Bronchial epithelial cell (primary cell): Measurements from ENCODE around the gene SMIM24. TPM values are rescaled to one million over a fixed set of nuclear protein-coding genes. Genes with fewer than 3 reads are reported as not detected.

ENCODE experiments used
- DNase-seq: peaks from one replicate; pipeline ENCODE4 v3.0.0-alpha.2; 2010; ENCODE audit warnings: low read depth
- FAIRE-seq: peaks from 2 replicates; lab custom pipeline; 2011; peaks lifted over from hg19 to GRCh38; lab: Jason Lieb, UNC
- H3K27me3 ChIP-seq: 2 replicates; pipeline ENCODE4 v1.5.1; 2011; ENCODE audit warnings: low read length; ENCODE audit not compliant: control insufficient read depth, insufficient read depth
- H3K36me3 ChIP-seq: 2 replicates; pipeline ENCODE4 v1.5.1; 2011; ENCODE audit warnings: low read length; ENCODE audit not compliant: control insufficient read depth, insufficient read depth
- H3K4me3 ChIP-seq: 2 replicates; pipeline ENCODE4 v1.5.1; 2011; ENCODE audit warnings: mild to moderate bottlenecking, low read depth, low read length, control low read depth
- CTCF ChIP-seq: IDR thresholded peaks from 2 replicates; pipeline ENCODE4 v1.5.1; 2011; ENCODE audit warnings: mild to moderate bottlenecking, moderate library complexity, low read length, control low read depth, inconsistent platforms; ENCODE audit not compliant: insufficient read depth, severe bottlenecking
- total RNA-seq: library from RNA; depleted of rRNA; stranded (reverse); fragments of >200 nt; gene quantifications from 2 replicates; pipeline ENCODE4 v1.2.1, GENCODE V29; 2014

The SMIM24 gene
- total RNA-seq, 1 donor from 2014 or later = not detected

- no peak overlapping the region for H3K4me3 ChIP-seq
- H3K27me3 ChIP-seq = peaks cover 6% of the 10 kb centered on the region
- no peaks in the 10 kb centered on the region for H3K36me3 ChIP-seq
- DNase-seq = no peak
- TF ChIP-seq CTCF = no peak
- no peak for FAIRE-seq
Observed at GRCh38 chr19:3474614-3475013, 5.7 kb downstream of the SMIM24 start.

GRCh38 chr19:3474010-3474409 lies 6.3 kb downstream of the SMIM24 start:
- no peak for FAIRE-seq
- Histone ChIP-seq H3K36me3 (no peaks in the 10 kb centered on the region), H3K4me3 (no peak overlapping the region), H3K27me3 (peaks cover 6% of the 10 kb centered on the region)
- DNase-seq = no peak
- TF ChIP-seq CTCF = no peak

- Histone ChIP-seq H3K4me3 (no peak overlapping the region), H3K27me3 (peaks cover 4% of the 10 kb centered on the region), H3K36me3 (no peaks in the 10 kb centered on the region)
- peak; percentile 88 for TF ChIP-seq CTCF
- FAIRE-seq (no peak), DNase-seq (no peak)
Observed at GRCh38 chr19:3471954-3472655, 8.2 kb downstream of the SMIM24 start.

GRCh38 chr19:3470500-3471128 lies 9.7 kb downstream of the SMIM24 start:
- DNase-seq = no peak
- TF ChIP-seq CTCF = no peak
- H3K4me3 ChIP-seq = no peak overlapping the region
- peaks cover 4% of the 10 kb centered on the region for H3K27me3 ChIP-seq
- FAIRE-seq = no peak
- H3K36me3 ChIP-seq = no peaks in the 10 kb centered on the region

- H3K27me3 ChIP-seq = peaks cover 2% of the 10 kb centered on the region
- no peaks in the 10 kb centered on the region for H3K36me3 ChIP-seq
- TF ChIP-seq CTCF = no peak
- H3K4me3 ChIP-seq = no peak overlapping the region
- FAIRE-seq = no peak
- DNase-seq = no peak
Observed at GRCh38 chr19:3469638-3470499, 10.5 kb downstream of the SMIM24 start.
